Prostate gland (tissue), 2 donors: ENCODE data around the gene RRAD. TPM values are rescaled to one million over a fixed set of nuclear protein-coding genes. Genes with fewer than 3 reads are reported as not detected.
A peak's percentile ranks its signal among the peaks of the same experiment; 100 is the strongest.

ENCODE experiments used
- DNase-seq: peaks from one replicate; pipeline ENCODE4 v3.0.0-alpha.2; 2019; ENCODE audit warnings: low spot score
- H3K27ac ChIP-seq, 2 donors: fragments of 200-600 bp; sonication (generic); 2 replicates each; pipeline ENCODE4 v1.5.1; 2017 to 2019
- H3K27me3 ChIP-seq: fragments of 200-600 bp; sonication (generic); replicated peaks from 2 replicates; pipeline ENCODE4 v1.5.1; 2019; ENCODE audit not compliant: insufficient read depth
- H3K36me3 ChIP-seq, 2 donors: fragments of 200-600 bp; sonication (generic); 1 replicate in 1 of 2; 2 replicates in 1 of 2; pipeline versions ENCODE4 v1.5.1 to v1.8.1; 2017 to 2019
- H3K4me1 ChIP-seq: fragments of 200-600 bp; sonication (generic); replicated peaks from 2 replicates; pipeline ENCODE4 v1.5.1; 2019
- H3K4me3 ChIP-seq, 2 donors: fragments of 200-600 bp; sonication (generic); 2 replicates each; pipeline ENCODE4 v1.5.1; 2017 to 2019
- H3K9me3 ChIP-seq: fragments of 200-600 bp; sonication (generic); 2 replicates; pipeline ENCODE4 v1.5.1; 2017
- CTCF ChIP-seq, 4 experiments: fragments of 200-600 bp in 2 of 4; fragments of 450-650 bp in 2 of 4; sonication (generic) in 2 of 4; IDR thresholded peaks; 1 replicate in 3 of 4; 2 replicates in 1 of 4; pipeline ENCODE4 v1.5.1; 2016 to 2019; ENCODE audit warnings: antibody characterized with exemption in 4 of 4, mild to moderate bottlenecking in 2 of 4, moderate library complexity in 2 of 4
- POLR2A ChIP-seq: fragments of 450-650 bp; IDR thresholded peaks from one replicate; pipeline ENCODE4 v1.6.1; 2016; ENCODE audit warnings: antibody characterized with exemption, mild to moderate bottlenecking
- POLR2AphosphoS5 ChIP-seq: sonication (generic); formaldehyde crosslinking; IDR thresholded peaks from one replicate; pipeline ENCODE4 v1.6.1; 2017; ENCODE audit warnings: antibody characterized with exemption
- WGBS: methylation state at CpG from one replicate; pipeline ENCODE4 v1.1.5; 2018; 5-methylcytosine and 5-hydroxymethylcytosine counted together
- intact Hi-C: fragments of 100-400 bp; cut with DNase I; formaldehyde crosslinking; loops from one replicate; pipeline ENCODE4 v1.14.2; 2022
- total RNA-seq, 2 donors: library from RNA; depleted of rRNA; stranded (reverse); fragments of >200 nt; gene quantifications; one replicate each; pipeline ENCODE4 v1.1.0, GENCODE V29; 2016

The RRAD gene
- total RNA-seq, 2 donors from 2014 or later = 17.0 to 37.0 TPM

- Histone ChIP-seq H3K27me3 (no peaks in the 10 kb centered on the region), H3K4me3 (peak overlapping the region; percentile 20 to 22), H3K27ac (peak overlapping the region in 1 of 2 donors; percentile 33), H3K9me3 (no peaks in the 10 kb centered on the region), H3K4me1 (no peaks in the 10 kb centered on the region), H3K36me3 (no peaks in the 10 kb centered on the region)
- TF ChIP-seq POLR2A (no peak), POLR2AphosphoS5 (no peak), CTCF (IDR thresholded peaks at IDR 0.05) (no peak)
- intact Hi-C loops = loop anchor here (2.0 to 5.0 kb wide), 2 partner anchors 40 to 144 kb away; partner anchors contain the start of gene NAE1
- DNase-seq = no peak
- 39% methylated on average over 4 of the region's 4 CpGs for WGBS
These were observed 52.8 kb downstream of the RRAD start for GRCh38 chr16:66872559-66872942.

- no peak for TF ChIP-seq POLR2A
- TF ChIP-seq CTCF (IDR thresholded peaks at IDR 0.05) = no peak
- TF ChIP-seq POLR2AphosphoS5 = no peak
- WGBS = 87% methylated on average over 3 of the region's 3 CpGs
- intact Hi-C loops = loop anchor here (2.0 to 5.0 kb wide), 2 partner anchors 40 to 143 kb away; partner anchors contain the start of gene NAE1
- Histone ChIP-seq H3K27ac (no peak overlapping the region), H3K9me3 (no peaks in the 10 kb centered on the region), H3K36me3 (no peaks in the 10 kb centered on the region), H3K27me3 (no peaks in the 10 kb centered on the region), H3K4me3 (no peak overlapping the region), H3K4me1 (no peaks in the 10 kb centered on the region)
- no peak for DNase-seq
These were observed 53.5 kb downstream of the RRAD start for GRCh38 chr16:66871840-66872239.

Other genes starting within 250 kb of the RRAD start
- gene CMTM4, start 228.8 kb downstream of the RRAD start, total RNA-seq = 10 to 100 TPM; 46.9 to 57.7 TPM
- gene DYNC1LI2, start 173.9 kb downstream of the RRAD start, total RNA-seq = 100 to 1,000 TPM in 1 of 2 donors, 10 to 100 TPM in 1; 98.1 to 149 TPM
- gene TERB1, start 124.0 kb downstream of the RRAD start, total RNA-seq = 1 to 10 TPM in 1 of 2 donors, not detected in 1; 2.1 TPM
- 10 to 100 TPM; 39.6 to 58.2 TPM for gene NAE1, start 94.6 kb downstream of the RRAD start, total RNA-seq
- 1 to 10 TPM in 1 of 2 donors, not detected in 1; 1.9 TPM for gene CA7, start 81.1 kb downstream of the RRAD start, total RNA-seq
- gene PDP2, start 45.0 kb downstream of the RRAD start, total RNA-seq = 10 to 100 TPM in 1 of 2 donors, 1 to 10 TPM in 1; 9.2 to 21.9 TPM
- not detected for gene CDH16, start 6.7 kb downstream of the RRAD start, total RNA-seq
- 100 to 1,000 TPM in 1 of 2 donors, 10 to 100 TPM in 1; 80.2 to 159 TPM for gene CIAO2B, start 8.9 kb upstream of the RRAD start, total RNA-seq
- gene CES2, start 10.0 kb upstream of the RRAD start, total RNA-seq = 10 to 100 TPM; 36.3 to 61.5 TPM
- under 1 TPM; 0.36 to 0.80 TPM for gene CES3, start 35.7 kb upstream of the RRAD start, total RNA-seq
- 10 to 100 TPM in 1 of 2 donors, 1 to 10 TPM in 1; 1.4 to 10.7 TPM for gene CES4A, start 63.1 kb upstream of the RRAD start, total RNA-seq
- gene CBFB, start 103.6 kb upstream of the RRAD start, total RNA-seq = 10 to 100 TPM; 27.0 to 46.2 TPM
- 10 to 100 TPM; 30.1 to 31.9 TPM for gene PHAF1, start 184.4 kb upstream of the RRAD start, total RNA-seq
- 10 to 100 TPM; 32.1 to 37.3 TPM for gene B3GNT9, start 225.5 kb upstream of the RRAD start, total RNA-seq
- gene TRADD, start 234.4 kb upstream of the RRAD start, total RNA-seq = 10 to 100 TPM; 33.3 to 56.3 TPM
- 100 to 1,000 TPM in 1 of 2 donors, 10 to 100 TPM in 1; 67.9 to 124 TPM for gene FBXL8, start 234.4 kb upstream of the RRAD start, total RNA-seq
- gene HSF4, start 239.2 kb upstream of the RRAD start, total RNA-seq = 100 to 1,000 TPM; 109 to 137 TPM
- gene NOL3, start 245.0 kb upstream of the RRAD start, total RNA-seq = 100 to 1,000 TPM in 1 of 2 donors, 10 to 100 TPM in 1; 60.8 to 129 TPM